Fibroblast of gingiva (primary cell): ENCODE results near the gene ASNS.
A peak's percentile ranks its signal among the peaks of the same experiment; 100 is the strongest.

ENCODE experiments used
- DNase-seq: peaks from one replicate; pipeline ENCODE4 v3.0.0-alpha.2; 2011; ENCODE audit warnings: low read depth

Gene ASNS

GRCh38 chr7:97842772-97843345 is 29.3 kb downstream of the ASNS start:
- DNase-seq, result no peak

GRCh38 chr7:97842006-97842405 is 30.2 kb downstream of the ASNS start:
- no peak for DNase-seq

GRCh38 chr7:97835296-97836138 is 36.7 kb downstream of the ASNS start:
- DNase-seq, result peak; percentile 54

- no peak for DNase-seq
These were observed 53.0 kb downstream of the ASNS start for GRCh38 chr7:97819161-97819560.

- DNase-seq, result no peak
These were observed 54.0 kb downstream of the ASNS start for GRCh38 chr7:97818066-97818663.
